AG09319 (cell line): Measurements from ENCODE around the gene HSPA4L.

Source experiments
- DNase-seq: peaks from one replicate; pipeline ENCODE4 v3.0.0-alpha.2; 2010; ENCODE audit warnings: low read depth; ENCODE audit errors: extremely low read depth
- CTCF ChIP-seq: IDR thresholded peaks from 2 replicates; pipeline ENCODE4 v1.5.1; 2011; ENCODE audit warnings: low read depth, mild to moderate bottlenecking, inconsistent platforms, low read length, moderate library complexity

Gene HSPA4L

GRCh38 chr4:127870688-127871087 is 88.6 kb downstream of the HSPA4L start:
- DNase-seq: peak; percentile 60
- TF ChIP-seq CTCF: no peak

- no peak for TF ChIP-seq CTCF
- no peak for DNase-seq
These were observed 93.7 kb downstream of the HSPA4L start for GRCh38 chr4:127875791-127876190.

- no peak for TF ChIP-seq CTCF
- peak; percentile 85 for DNase-seq
These were observed 98.8 kb downstream of the HSPA4L start, which contains the start of gene PLK4 for GRCh38 chr4:127880763-127881562. TSS of gene PLK4 (plus strand) at chr4:127880893. CDS start at chr4:127881135, 242 bp downstream.

- no peak for DNase-seq
These were observed 99.4 kb downstream of the HSPA4L start for GRCh38 chr4:127881563-127881864.

GRCh38 chr4:127888559-127888958 is 106.4 kb downstream of the HSPA4L start:
- no peak for TF ChIP-seq CTCF
- DNase-seq: no peak

More at GRCh38 chr4:127881563-127881864, 99.4 kb downstream of the HSPA4L start:
- no peak for TF ChIP-seq CTCF

- no peak for TF ChIP-seq CTCF
- DNase-seq: no peak
These were observed 107.8 kb downstream of the HSPA4L start for GRCh38 chr4:127889903-127890302.
